Fibroblast of gingiva (primary cell): ENCODE results near the gene ZNF292.
A peak's percentile ranks its signal among the peaks of the same experiment; 100 is the strongest.

ENCODE experiments used
- DNase-seq: peaks from one replicate; pipeline ENCODE4 v3.0.0-alpha.2; 2011; ENCODE audit warnings: low read depth

ZNF292 gene

GRCh38 chr6:87164004-87164403 lies 8.6 kb downstream of the ZNF292 start:
- DNase-seq: no peak

GRCh38 chr6:87164506-87164905 lies 9.1 kb downstream of the ZNF292 start:
- no peak for DNase-seq

- DNase-seq: no peak
Measured at GRCh38 chr6:87165185-87165584, 9.8 kb downstream of the ZNF292 start.

- no peak for DNase-seq
Measured at GRCh38 chr6:87171938-87172633, 16.7 kb downstream of the ZNF292 start.

- no peak for DNase-seq
Measured at GRCh38 chr6:87174078-87174579, 18.8 kb downstream of the ZNF292 start.

- DNase-seq: no peak
Measured at GRCh38 chr6:87176493-87176892, 21.1 kb downstream of the ZNF292 start.

- no peak for DNase-seq
Measured at GRCh38 chr6:87180105-87180728, 24.9 kb downstream of the ZNF292 start.

GRCh38 chr6:87181903-87182302 lies 26.5 kb downstream of the ZNF292 start:
- DNase-seq: no peak

- no peak for DNase-seq
Measured at GRCh38 chr6:87182321-87182720, 27.0 kb downstream of the ZNF292 start.

GRCh38 chr6:87182940-87183339 lies 27.6 kb downstream of the ZNF292 start:
- no peak for DNase-seq

- peak; percentile 61 for DNase-seq
Measured at GRCh38 chr6:87183687-87184086, 28.3 kb downstream of the ZNF292 start.

- no peak for DNase-seq
Measured at GRCh38 chr6:87184762-87185250, 29.4 kb downstream of the ZNF292 start.

- DNase-seq: no peak
Measured at GRCh38 chr6:87196275-87196842, 41.0 kb downstream of the ZNF292 start.

- DNase-seq: no peak
Measured at GRCh38 chr6:87197547-87197946, 42.2 kb downstream of the ZNF292 start.

GRCh38 chr6:87198022-87198810 lies 42.9 kb downstream of the ZNF292 start:
- peak; percentile 31 for DNase-seq

- no peak for DNase-seq
Measured at GRCh38 chr6:87199787-87200186, 44.4 kb downstream of the ZNF292 start.

- DNase-seq: peak; percentile 81
Measured at GRCh38 chr6:87200469-87201175, 45.3 kb downstream of the ZNF292 start.

- DNase-seq: no peak
Measured at GRCh38 chr6:87203448-87204023, 48.2 kb downstream of the ZNF292 start.

- no peak for DNase-seq
Measured at GRCh38 chr6:87209812-87210211, 54.4 kb downstream of the ZNF292 start.

- DNase-seq: no peak
Measured at GRCh38 chr6:87210979-87211378, 55.6 kb downstream of the ZNF292 start.

GRCh38 chr6:87212596-87212995 lies 57.2 kb downstream of the ZNF292 start:
- DNase-seq: no peak
